ENCODE measurements around the gene IFT20.
"Not testable (repeated sequence)": the region's sequence is repeated elsewhere in the genome, so short reads cannot be mapped to it uniquely, and the experiment has no call there.

The IFT20 gene

DNA sequence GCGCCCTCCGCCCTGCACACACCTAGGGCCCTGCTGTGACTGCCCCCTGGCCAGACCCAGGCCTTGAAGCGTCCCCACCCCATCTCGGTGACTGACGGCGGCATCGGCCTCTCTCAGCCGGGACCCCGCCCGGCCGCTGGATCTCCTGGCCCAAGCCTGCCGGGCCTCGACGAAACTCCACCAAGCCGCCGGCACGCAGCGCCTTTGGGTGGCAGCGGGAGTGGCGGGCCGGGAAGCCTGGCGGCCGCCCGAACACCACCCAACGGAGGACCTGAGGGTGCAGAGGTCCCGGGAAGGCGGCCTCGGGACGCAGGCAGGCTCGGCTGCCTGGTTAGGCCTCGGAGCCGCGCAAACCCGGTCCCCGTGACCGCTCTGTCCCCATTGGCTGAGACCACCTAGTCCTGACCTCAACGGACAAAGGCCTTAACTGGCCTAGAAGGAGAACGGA is 28.3 kb downstream of the IFT20 start:
- no peak for DNase-seq

DNA sequence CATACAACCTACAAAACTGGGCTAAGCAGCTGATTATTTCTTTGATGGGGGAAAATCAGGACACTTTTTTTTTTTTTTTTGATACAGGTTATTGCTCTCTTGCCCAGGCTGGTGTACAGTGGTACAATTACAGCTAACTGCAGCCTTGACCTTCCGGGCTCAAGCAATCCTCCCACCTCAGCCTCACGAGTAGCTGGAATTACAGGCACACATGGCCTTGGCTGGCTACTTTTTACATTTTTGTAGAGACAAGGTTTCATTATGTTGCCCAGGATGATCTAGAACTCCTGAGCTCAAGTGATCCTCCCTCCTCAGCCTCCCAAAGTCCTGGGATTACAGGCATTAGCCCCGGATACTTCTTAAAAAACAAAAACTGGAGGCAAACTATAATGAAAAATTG is 36.8 kb downstream of the IFT20 start:
- no peak for DNase-seq

DNA sequence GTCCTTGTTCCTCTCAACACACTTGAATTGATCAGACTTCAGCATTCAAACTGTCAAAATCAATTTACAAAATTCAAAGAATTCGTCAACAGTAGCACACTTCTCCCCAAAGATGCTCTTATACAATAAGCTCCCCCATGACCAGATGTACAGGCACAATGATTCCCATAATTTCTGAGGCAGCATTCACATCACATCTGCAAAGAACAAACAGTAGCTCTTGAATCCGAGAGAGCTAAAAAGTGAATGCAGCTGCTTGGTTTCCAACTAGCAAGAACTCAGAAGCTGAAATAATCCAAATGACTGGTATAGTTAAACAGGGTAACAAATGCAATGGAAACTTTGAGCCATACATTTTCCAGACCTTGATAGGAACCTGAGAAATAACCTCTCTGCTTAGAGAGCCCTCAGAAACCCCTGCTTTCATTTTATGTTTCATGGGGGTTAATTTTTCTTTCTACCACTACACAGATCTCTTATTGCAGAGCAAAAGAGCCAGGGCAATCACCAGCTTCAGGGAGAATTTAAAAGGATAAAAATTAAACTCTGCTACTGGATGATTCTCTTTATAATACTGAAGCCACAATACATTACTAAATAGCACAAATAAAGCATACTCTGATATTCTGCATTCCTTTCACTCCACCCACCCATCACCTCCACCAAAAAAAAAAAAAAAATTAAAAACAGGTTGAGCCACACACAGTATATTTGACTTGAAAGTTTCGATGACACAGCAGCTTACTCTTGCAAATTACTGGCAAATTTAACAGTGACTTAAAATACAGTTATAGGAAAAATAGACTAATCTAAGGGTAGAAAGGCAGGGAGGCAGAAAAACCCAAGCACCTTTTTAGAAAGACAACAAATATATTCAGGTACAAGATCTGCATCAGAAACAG is 39.3 kb downstream of the IFT20 start:
- no peak for DNase-seq

DNA sequence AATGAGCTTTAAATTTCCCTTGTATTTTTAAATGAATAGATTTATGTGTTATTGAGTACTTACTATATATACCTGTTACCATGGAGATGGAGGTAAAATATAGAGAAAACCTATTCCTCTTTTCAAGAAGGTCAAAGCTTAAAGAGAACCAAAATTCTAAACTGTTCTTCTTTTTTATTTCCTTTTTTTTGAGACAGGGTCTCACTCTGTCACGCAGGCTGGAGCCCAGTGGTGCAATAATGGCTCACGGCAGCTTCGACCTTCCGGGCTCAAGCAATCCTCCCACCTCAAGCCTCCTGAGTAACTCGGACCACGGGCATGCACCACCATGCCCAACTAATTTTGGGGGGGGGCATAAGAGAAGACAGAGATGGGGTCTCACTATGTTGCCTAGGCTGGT is 41.3 kb downstream of the IFT20 start:
- no peak for DNase-seq

DNA sequence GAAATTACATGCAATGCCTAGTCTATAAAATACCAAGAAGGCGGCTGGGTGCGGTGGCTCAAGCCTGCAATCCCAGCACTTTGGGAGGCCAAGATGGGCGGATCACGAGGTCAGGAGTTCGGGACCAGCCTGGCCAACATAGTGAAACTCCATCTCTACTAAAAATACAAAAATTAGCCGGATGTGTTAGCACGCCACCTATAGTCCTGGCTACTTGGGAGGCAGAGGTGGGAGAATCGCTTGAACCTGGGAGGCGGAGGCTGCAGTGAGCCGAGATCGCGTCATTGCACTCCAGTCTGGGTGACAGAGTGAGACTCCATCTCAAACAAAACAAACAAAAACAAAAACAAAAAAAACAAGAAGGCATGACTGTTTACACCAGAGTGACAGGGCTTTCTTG is 42.4 kb downstream of the IFT20 start:
- DNase-seq = not testable (repeated sequence)

DNA sequence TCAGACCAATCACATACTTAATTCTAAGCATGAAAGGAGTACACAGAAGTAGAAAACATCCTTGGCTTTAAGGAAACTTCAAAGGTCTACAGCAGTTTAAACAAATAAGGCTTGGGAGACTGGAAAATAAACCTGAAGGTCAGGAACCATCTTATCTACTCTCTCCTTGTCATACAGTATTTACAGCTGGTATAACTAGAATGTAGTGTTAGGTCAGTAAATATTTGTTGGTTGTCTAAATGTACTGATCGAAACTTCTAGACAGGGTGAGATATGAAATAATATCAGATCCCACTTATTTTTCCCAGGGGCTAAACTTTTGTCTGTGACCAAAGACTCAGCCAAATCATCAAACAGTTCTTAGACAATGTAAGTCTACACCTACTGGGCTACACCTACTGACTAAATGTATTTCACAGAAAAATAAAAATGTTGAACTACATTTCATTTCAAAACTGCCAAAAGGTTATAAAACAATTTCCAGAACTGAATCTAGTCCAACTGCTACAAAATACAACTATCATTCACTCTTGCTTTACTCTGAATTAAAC is 43.4 kb downstream of the IFT20 start:
- no peak for DNase-seq

DNA sequence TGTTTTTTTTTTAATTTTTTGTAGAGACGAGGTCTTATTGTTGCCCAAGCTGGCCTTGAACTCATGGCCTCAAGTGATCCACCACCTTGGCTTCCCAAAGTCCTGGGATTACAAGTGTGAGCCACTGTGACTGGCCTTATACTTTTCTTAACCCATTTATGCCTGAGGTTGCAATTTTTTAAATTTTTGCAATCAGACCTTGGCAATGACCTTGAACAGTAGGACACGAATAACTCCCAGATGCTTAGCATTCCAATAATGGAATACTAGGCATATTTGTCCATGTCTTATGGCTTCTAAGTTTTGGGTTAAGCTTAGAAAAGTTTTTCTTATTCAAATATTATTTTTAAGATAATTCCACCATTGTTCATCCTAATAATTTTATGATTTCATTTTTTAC is 44.6 kb downstream of the IFT20 start:
- no peak for DNase-seq

DNA sequence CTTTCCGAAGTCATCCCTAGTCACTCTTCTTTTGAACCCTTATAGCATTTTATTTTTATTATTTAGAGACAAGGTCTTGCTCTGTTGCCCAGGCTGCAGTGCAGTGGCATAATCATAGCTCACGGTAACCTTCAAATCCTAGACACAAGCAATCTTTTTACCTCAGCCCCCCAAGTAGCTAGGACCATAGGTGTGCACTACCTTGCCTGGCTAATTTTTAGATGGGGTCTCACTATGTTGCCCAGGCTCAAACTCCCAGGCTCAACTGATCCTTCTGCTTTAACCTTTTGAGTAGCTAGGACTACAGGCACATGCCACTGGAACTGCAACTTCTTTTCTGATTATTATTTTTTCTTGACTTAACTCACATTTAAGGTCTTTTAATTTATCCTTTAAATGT is 49.3 kb downstream of the IFT20 start:
- DNase-seq = no peak

DNA sequence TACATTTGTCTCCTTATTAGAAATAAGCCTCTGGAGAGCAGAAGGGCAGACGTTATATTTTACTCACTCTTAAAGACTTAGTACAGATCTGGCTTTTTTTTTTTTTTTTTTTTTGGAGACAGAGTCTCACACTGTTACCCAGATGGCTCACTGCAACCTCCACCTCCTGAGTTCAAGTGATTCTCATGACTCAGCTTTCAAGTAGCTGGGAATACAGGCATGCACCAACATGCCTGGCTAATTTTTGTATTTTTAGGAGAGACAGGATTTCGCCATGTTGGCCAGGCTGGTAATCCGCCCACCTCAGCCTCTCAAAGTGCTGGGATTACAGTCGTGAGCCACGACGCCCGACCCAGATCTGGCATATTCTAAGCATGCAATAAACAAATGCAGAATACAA is 52.7 kb downstream of the IFT20 start:
- no peak for DNase-seq

DNA sequence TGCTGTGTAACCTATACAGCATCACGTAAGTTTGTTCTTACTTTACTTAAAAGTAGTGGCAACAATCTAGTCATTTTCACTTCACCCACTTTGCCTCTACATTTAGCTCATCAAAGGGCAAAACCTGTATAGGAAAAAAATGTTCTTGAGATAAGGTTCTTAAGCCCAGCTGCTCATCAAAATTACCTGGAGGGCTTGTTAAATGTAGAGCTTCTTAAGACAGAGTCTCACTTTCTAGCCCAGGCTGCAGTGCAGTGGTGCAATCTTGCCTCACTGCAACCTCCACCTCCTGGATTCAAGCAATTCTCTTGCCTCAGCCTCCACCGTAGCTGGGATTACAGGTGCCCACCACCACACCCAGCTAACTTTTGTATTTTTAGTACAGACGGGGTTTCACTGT is 54.4 kb downstream of the IFT20 start:
- DNase-seq = no peak

DNA sequence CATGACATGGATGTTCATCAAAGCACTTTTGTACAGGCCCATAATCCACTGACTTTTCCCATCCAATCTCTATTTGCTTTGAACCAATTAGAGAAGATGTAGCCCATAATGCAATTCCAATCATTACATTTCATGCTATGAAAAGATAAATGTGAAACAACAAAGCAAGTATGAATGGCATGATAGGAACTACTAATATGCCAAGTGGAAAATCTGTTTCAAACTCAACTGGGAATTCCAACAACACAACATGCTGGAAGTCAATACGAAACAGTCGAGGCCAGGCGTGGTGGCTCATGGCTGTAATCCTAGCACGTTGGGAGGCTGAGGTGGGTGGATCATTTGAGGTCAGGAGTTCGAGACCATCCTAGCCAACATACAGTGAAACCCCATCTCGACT is 55.9 kb downstream of the IFT20 start:
- DNase-seq = no peak

Measured in Kasumi-1 (cell line).